HG02588 (cell line): ENCODE measurements around the gene LYZ.

ENCODE experiments used
- ATAC-seq: cut with Tn5 transposase; IDR thresholded peaks from one replicate; pipeline ENCODE4 v1.9.1; 2021; ENCODE audit warnings: mild to moderate bottlenecking, moderate library complexity; ENCODE audit not compliant: unreplicated experiment

LYZ gene

GRCh38 chr12:69383074-69383473, 34.9 kb downstream of the LYZ start:
- no peak for ATAC-seq

DNA sequence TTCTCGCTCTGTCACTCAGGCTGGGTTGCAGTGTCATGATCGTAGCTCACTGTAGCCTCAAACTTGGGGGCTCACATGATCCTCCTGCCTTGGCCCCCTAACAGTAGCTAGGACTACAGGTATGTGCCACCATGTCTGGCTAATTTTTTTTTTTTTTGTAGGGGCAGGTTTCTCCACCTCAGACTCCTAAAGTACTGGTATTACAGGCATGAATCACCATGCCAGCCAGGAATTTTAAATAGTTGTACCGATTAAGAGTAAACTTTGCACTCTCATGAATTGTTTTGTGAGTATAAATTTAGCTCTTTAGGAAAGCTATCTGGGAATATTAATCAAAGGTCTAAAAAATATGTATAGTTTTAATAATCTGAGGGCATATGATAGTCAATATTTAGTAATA, 36.9 kb downstream of the LYZ start:
- ATAC-seq: no peak

DNA sequence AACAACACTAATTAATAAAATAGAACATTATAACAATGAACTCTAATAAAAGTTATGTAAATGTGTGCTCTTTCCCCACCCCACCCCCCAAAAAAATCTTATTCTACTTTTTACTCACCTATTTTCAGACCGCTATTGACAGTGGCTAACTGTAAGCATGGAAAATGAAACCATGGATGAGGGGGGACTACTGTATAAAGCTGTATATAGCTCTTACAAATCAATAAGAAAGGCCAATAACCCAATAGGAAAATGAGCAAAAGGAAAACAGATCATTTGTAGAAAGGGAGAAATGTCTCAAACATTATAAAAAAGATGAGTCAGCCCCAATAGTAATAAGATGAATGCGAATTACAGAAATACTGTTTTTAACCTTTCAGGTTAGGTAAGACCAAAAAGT, 38.7 kb downstream of the LYZ start:
- no peak for ATAC-seq

- no peak for ATAC-seq
Measured at GRCh38 chr12:69388371-69388770, 40.2 kb downstream of the LYZ start.

- ATAC-seq: no peak
Measured at GRCh38 chr12:69389831-69390230, 41.6 kb downstream of the LYZ start.

DNA sequence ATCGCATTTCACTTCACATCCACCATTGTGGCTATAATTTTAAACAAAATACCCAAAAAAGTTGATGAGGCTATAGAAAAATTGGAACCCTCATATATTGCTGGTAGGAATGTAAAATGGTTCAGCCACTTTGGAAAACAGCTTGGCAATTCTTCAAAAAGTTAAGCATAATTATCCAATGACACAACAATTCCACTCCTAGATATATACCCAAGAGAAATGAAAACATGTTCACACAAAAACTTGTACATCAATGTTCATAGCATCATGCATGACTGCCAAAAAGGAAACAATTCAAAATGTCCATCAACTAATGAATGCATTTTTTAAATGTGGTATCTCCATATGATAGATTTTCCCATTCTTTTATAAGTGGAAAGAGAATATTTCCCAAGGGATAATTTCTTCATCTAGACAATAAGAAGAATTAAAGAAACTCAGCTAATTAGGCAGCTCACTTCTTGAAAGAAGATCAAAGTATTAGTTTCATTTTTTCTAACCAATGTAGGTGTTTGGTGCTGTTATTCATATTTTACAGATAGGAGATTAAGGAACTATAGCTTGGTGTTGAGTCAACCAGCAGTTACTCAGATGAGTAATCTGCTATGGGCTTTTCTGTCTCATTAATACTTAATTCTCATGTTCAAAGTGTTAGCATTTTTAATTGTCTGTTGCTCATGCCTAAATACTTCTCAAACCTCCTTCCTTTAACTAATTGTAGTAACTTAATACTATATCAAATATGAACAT, 44.2 kb downstream of the LYZ start:
- no peak for ATAC-seq

DNA sequence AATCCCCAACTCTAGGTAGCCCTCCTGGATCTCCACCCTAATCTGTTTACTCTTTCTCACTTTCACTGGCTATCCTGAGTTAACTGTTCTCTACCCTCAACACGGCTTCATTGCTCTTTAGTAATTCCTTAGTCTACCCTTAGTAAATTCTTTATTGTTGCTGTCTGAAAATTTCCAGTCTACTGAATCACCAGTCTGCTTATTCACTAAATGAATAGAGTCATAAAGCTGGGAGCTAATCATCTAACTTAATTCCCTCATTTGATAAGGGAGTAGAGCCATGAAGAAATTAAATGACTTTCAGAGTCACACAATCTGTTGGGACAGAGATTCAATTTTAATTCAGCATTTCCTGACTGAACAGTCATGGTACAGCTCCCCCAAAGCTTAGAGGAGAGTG, 47.9 kb downstream of the LYZ start:
- ATAC-seq: no peak

GRCh38 chr12:69396963-69397362, 48.8 kb downstream of the LYZ start:
- no peak for ATAC-seq

- ATAC-seq: no peak
Measured at GRCh38 chr12:69397978-69398377, 49.8 kb downstream of the LYZ start.

DNA sequence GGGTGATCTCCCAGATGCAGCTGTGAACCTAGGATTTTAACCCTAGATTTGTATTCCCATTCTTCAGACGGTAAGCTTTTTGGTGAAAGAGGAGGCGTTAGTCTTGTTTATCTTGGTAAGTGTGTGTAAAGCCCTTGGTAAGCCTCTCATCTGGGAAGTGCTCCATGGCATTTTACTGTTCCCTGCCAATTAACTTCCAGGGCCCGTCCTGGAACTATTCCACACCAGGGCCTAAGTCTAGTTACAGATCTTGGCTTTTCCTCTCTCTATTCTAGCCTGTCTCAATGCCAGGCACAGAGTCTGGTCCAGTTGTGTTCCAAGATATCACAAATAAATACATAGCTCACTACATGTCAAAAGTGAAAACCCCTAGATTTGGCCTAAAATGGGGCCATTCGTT, 53.8 kb downstream of the LYZ start:
- no peak for ATAC-seq
